Activated T-cell treated with anti-CD3 and anti-CD28 coated beads, Interleukin-2, amount 50 U/mL, for 4 hours (primary cell): Measurements from ENCODE around the gene JPH3. TPM values are rescaled to one million over a fixed set of nuclear protein-coding genes. Genes with fewer than 3 reads are reported as not detected.

Experiments used
- ATAC-seq, 2 donors: fragments of 200-7000 bp; cut with Tn5 transposase; one replicate each; pipeline ENCODE4 v1.10.0; 2021
- DNase-seq: peaks from one replicate; pipeline ENCODE4 v3.0.0-alpha.2; 2020
- H3K27me3 Mint-ChIP-seq: one replicate; pipeline ENCODE4 v1.8.0; 2021; ENCODE audit warnings: low read depth, mixed read lengths
- H3K36me3 Mint-ChIP-seq: one replicate; pipeline ENCODE4 v1.8.0; 2022; ENCODE audit warnings: mixed read lengths; ENCODE audit not compliant: insufficient read depth
- H3K4me1 Mint-ChIP-seq: one replicate; pipeline ENCODE4 v1.8.0; 2021; ENCODE audit warnings: low read depth, mixed read lengths
- H3K4me3 Mint-ChIP-seq: one replicate; pipeline ENCODE4 v1.8.0; 2021; ENCODE audit warnings: mild to moderate bottlenecking, moderate library complexity, mixed read lengths
- H3K9me3 Mint-ChIP-seq: one replicate; pipeline ENCODE4 v1.8.0; 2021; ENCODE audit warnings: mixed read lengths
- total RNA-seq, 3 donors: library from RNA; stranded (reverse); gene quantifications; one replicate each; pipeline ENCODE4 v1.2.1, GENCODE V29; 2021

The JPH3 gene
- total RNA-seq = not detected

- DNase-seq = no peak
These were observed at the start of gene JPH3 for GRCh38 chr16:87602001-87602775. Gene JPH3, plus strand, starts transcription at chr16:87602508. Its CDS starts 639 bp downstream, at chr16:87603147.

DNA sequence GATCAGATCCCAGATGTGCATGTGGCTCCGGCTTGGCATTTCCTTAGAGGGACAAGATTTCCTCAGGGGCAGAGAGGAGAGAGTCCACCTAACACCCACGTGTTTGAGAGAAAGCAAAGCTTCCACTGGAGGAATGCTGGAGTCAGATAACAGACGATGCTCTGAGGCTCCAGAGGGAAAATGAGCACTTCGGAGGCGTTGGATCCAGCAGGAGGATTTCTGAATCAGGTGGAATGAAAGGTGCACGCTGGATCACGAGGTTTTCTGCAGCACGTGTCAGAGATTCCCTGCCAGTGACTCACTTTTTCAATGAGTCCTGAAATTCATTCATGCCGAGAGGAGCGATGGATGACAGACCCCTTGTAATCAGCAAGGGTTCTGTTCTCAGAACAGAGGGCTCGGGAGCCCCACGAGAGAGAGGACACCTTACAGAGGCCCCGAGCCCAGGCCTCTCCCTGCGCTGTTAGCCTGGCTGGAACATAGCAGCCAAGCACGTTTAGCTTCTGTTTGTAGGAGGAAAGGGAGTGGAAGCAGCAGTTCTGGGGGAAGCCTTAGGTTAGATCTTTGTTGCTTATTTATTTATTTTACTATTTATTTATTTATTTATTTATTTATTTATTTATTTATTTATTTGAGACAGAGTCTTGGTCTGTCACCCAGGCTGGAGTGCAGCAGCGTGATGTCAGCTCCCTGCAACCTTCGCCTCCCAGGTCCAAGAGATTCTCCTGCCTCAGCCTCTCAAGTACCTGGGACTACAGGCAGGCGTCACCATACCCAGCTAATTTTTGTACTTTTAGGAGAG, 49.3 kb upstream of the JPH3 start:
- no peaks in the 10 kb centered on the region for H3K9me3 Mint-ChIP-seq
- DNase-seq = no peak
- H3K4me1 Mint-ChIP-seq = peaks cover 5% of the 10 kb centered on the region
- H3K4me3 Mint-ChIP-seq = no peak overlapping the region
- ATAC-seq = no peak
- peaks cover 15% of the 10 kb centered on the region for H3K27me3 Mint-ChIP-seq
- H3K36me3 Mint-ChIP-seq = no peaks in the 10 kb centered on the region

More at GRCh38 chr16:87602001-87602775, at the start of gene JPH3:
- Mint-ChIP-seq H3K9me3 (peaks cover 6% of the 10 kb centered on the region), H3K4me1 (peaks cover 15% of the 10 kb centered on the region), H3K36me3 (no peaks in the 10 kb centered on the region), H3K27me3 (peaks cover 68% of the 10 kb centered on the region), H3K4me3 (peak within 1 kb of the TSS; percentile 69)
- ATAC-seq = no peak

GRCh38 chr16:87554754-87555427, 47.4 kb upstream of the JPH3 start:
- Mint-ChIP-seq H3K9me3 (no peaks in the 10 kb centered on the region), H3K36me3 (no peaks in the 10 kb centered on the region), H3K4me3 (no peak overlapping the region), H3K27me3 (peaks cover 9% of the 10 kb centered on the region), H3K4me1 (peaks cover 2% of the 10 kb centered on the region)
- DNase-seq = no peak
- ATAC-seq = no peak

DNA sequence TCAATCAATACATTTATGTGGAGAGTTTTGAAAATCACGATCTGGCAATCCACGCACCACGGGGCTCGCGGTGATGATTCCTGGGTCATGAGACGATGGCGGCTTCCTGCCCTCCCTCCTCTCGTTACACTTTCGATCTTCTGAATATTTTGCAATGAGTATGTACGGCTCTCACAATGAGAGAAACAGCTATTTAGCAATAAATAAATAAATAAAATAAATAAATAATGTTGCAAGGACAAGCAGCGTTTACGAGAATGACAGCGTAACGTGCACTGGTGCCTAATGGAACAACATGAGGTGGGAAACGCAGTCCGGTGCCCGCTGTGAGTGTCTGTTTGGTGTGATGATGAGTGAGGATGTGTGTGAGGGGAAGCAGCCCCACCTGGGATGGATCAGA, 46.7 kb upstream of the JPH3 start:
- no peaks in the 10 kb centered on the region for H3K9me3 Mint-ChIP-seq
- no peaks in the 10 kb centered on the region for H3K4me1 Mint-ChIP-seq
- H3K27me3 Mint-ChIP-seq = peaks cover 9% of the 10 kb centered on the region
- H3K36me3 Mint-ChIP-seq = no peaks in the 10 kb centered on the region
- ATAC-seq (no peak), DNase-seq (no peak)
- no peak overlapping the region for H3K4me3 Mint-ChIP-seq

DNA sequence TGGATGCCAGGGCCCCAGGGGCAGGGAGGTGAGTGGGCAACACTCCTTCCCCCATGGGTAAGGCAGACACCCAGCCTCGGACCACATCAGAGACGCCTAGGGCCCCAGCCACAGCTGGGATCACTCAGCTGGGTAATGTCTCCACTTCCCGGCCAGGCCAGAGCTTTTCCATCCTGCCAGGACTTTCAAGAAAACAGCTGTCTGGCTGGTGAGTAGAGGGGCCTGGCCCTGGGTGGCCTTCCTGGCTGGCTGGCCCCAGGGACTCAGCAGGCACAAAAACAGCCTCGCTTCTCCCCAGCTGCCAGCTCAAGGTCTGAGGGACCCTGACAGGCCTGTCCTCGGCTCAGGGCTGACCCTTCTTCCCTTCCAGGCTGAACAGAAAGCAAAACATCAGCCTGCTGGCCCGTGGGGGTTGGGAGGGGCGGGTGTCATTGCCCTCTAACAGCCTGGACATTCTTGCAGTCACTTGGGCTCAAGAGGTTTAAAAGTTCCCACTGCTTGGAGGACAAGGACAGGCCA, 45.3 kb upstream of the JPH3 start:
- H3K36me3 Mint-ChIP-seq = no peaks in the 10 kb centered on the region
- no peak overlapping the region for H3K4me3 Mint-ChIP-seq
- ATAC-seq (no peak), DNase-seq (no peak)
- H3K4me1 Mint-ChIP-seq = no peaks in the 10 kb centered on the region
- H3K9me3 Mint-ChIP-seq = no peaks in the 10 kb centered on the region
- peaks cover 9% of the 10 kb centered on the region for H3K27me3 Mint-ChIP-seq

GRCh38 chr16:87558682-87559081, 43.6 kb upstream of the JPH3 start:
- DNase-seq (no peak), ATAC-seq (no peak)
- Mint-ChIP-seq H3K36me3 (no peaks in the 10 kb centered on the region), H3K27me3 (peaks cover 9% of the 10 kb centered on the region), H3K4me3 (no peak overlapping the region), H3K4me1 (no peaks in the 10 kb centered on the region), H3K9me3 (no peaks in the 10 kb centered on the region)

DNA sequence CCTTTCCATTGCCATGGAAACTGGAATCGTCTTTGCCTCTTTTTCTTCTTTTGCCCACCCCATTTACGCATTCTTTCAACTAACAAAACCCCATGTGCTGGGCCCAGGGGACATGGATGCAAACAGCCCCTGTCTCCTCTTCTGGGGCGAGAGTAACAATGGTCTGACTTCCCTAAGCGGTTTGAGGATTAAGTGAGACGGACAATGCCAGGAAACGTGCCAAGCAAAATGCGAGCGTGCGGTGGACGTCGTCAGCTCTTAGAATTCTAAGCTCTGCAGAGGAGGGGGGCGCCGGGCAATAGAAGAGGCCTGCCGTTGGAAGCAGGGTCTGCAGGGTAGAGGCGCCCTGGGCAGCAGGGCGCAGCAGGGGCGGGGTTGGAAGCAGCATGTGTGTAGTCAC, 42.4 kb upstream of the JPH3 start:
- no peak for ATAC-seq
- H3K4me1 Mint-ChIP-seq = no peaks in the 10 kb centered on the region
- peaks cover 7% of the 10 kb centered on the region for H3K27me3 Mint-ChIP-seq

DNA sequence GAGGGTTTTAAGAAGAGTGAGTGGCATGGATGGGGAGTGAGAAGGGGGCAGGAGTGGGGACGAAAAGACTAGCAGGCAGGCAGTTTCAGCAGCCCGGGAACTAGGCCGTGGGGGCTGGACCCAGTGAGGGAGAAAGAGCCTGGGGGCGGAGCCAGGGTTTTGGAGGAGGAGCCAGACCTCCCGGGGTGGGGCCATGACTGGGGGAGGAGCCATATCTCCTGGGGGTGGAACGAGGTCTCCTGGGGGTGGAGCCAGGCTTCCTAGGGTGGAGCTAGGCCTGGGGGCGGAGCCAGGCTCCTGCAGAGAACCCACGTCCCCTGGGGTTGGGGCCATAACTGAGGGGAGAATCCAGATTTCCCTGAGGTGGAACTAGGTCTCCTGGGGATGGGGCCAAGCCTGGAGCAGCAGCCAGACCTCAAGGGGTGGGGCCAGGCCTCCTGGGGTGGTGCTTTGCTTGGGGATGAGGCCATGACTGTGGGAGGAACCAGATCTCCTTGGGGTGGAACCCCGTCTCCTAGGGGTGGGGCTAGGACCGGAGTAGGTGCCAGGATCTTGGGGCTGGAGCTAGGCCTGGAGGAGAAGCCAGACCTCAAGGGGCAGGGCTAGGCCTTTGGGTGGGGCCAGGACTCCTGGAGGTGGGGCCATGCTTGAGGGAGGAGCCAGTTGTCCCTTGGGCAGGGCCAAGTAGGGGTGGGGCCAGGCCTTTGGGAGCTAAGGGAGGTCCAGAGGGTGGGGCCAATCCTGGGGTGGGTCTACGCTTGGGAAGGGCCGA, 41.7 kb upstream of the JPH3 start:
- Mint-ChIP-seq H3K9me3 (no peaks in the 10 kb centered on the region), H3K4me1 (no peaks in the 10 kb centered on the region), H3K4me3 (no peak overlapping the region), H3K36me3 (no peaks in the 10 kb centered on the region), H3K27me3 (peaks cover 7% of the 10 kb centered on the region)
- DNase-seq (no peak), ATAC-seq (peak; percentile 71 to 73)

More for the DNA sequence above, 42.4 kb upstream of the JPH3 start:
- no peak overlapping the region for H3K4me3 Mint-ChIP-seq
- no peaks in the 10 kb centered on the region for H3K9me3 Mint-ChIP-seq
- no peaks in the 10 kb centered on the region for H3K36me3 Mint-ChIP-seq
- no peak for DNase-seq

DNA sequence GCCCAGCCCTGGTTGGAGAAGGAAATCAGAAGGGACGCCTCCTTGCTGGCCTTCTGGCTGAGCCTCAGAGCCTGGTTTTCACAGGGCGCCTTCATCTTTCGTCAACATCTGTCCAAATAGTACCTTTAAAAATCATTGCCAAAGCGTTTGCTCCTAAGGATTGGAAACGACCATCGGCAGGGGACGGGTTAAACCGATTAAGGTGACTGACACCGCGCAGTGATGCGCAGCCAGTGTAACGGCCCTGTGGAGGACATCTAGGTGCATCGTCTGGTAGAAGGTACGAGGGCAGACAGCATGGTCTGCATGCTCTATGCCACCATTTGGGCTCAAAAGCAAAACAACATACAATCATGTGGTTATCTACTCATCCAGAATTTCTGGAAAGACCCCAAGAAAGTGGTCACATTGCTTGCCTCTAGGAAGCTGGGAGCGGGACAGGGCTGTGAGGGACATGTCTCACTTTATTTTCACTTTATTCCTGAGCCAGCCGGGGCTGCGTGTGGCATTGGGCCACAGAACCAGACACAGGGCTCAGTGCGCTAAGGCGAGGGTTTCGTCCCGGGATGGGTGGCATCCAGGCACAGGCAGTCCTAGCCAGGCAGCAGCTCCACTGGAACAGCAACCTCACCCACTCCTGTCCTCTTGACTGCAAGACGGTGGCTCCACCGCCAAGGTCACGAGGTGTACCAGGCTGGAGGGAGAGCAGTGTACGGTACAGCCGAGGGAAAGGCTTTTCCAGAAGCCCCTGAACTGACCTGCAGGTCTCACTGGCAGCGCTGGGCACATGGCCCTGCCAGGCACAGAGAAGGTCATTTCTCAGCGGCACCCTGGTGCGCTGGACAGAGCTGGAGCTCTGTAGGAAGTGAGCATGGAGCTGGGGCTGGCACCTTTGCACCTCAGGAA, 40.9 kb upstream of the JPH3 start:
- Mint-ChIP-seq H3K36me3 (no peaks in the 10 kb centered on the region), H3K9me3 (no peaks in the 10 kb centered on the region), H3K4me1 (no peaks in the 10 kb centered on the region), H3K27me3 (peaks cover 7% of the 10 kb centered on the region), H3K4me3 (no peak overlapping the region)
- no peak for ATAC-seq
- DNase-seq = no peak

- H3K9me3 Mint-ChIP-seq = no peaks in the 10 kb centered on the region
- no peak overlapping the region for H3K4me3 Mint-ChIP-seq
- peaks cover 7% of the 10 kb centered on the region for H3K27me3 Mint-ChIP-seq
- no peaks in the 10 kb centered on the region for H3K4me1 Mint-ChIP-seq
- no peak for ATAC-seq
- no peaks in the 10 kb centered on the region for H3K36me3 Mint-ChIP-seq
- DNase-seq = no peak
These were observed 40.1 kb upstream of the JPH3 start for GRCh38 chr16:87562201-87562600.

DNA sequence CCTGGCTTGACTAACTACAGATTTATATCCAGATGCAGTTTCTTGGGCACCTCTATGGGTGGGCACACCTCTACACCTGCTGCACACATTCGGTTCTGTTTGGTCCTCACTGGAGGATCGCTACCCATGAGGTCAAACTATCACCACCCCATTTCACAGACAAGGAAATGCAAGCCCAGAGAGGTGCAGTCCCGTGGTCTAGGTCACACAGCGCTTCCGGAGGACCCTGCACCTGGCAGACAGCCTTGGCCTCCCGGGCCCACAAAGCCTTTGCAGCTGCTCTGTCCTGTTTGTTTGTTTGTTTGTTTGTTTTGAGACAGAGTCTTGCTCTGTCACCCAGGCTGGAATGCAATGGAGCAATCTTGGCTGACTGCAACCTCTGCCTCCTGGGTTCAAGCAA, 39.3 kb upstream of the JPH3 start:
- DNase-seq (no peak), ATAC-seq (no peak)
- no peaks in the 10 kb centered on the region for H3K9me3 Mint-ChIP-seq
- H3K4me3 Mint-ChIP-seq = no peak overlapping the region
- peaks cover 3% of the 10 kb centered on the region for H3K27me3 Mint-ChIP-seq
- no peaks in the 10 kb centered on the region for H3K36me3 Mint-ChIP-seq
- H3K4me1 Mint-ChIP-seq = no peaks in the 10 kb centered on the region

DNA sequence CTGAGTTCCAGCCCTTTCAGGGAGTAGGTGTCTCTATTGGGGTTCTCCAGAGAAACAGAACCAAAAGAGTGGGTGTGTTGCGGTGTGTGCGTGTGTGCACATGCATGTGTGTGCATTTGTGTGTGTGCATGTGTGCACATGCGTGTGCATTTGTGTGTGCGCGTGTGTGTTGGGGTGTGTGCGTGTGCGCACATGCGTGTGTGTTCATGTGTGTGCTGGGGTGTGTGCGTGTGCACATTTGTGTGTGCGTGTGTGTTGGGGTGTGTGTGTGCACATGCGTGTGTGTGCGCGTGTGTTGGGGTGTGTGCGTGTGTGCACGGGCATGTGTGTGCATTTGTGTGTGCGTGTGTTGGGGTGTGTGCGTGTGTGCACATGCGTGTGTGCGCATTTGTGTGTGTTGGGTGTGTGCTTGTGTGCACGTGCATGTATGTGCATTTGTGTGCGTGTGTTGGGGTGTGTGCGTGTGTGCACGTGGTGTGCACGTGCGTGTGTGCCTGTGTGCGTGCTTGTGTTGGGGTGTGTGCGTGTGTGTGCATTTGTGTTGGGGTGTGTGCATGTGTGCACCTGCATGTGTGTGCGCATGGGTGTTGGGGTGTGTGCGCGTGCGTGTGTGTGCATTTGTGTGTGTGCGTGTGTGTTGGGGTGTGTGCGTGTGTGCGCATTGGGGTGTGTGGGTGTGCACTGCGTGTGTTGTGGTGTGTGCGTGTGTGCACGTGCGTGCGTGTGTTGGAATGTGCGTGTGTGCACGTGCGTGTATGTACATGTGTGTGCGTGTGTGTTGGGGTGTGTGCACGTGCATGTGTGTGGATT, 38.4 kb upstream of the JPH3 start:
- Mint-ChIP-seq H3K4me1 (no peaks in the 10 kb centered on the region), H3K4me3 (no peak overlapping the region), H3K36me3 (no peaks in the 10 kb centered on the region), H3K27me3 (peaks cover 3% of the 10 kb centered on the region), H3K9me3 (no peaks in the 10 kb centered on the region)
- ATAC-seq (no peak), DNase-seq (no peak)

DNA sequence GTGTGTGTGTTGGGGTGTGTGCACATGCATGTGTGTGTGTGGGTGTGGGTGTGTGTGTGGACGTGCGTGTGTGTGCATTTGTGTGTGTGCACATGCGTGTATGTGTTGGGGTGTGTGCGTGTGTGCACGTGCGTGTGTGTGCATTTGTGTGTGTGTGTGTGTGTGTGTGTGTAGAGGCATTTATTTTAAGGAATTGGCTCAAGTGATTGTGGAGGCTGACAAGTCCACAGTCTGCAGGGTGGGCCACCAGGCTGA, 37.9 kb upstream of the JPH3 start:
- Mint-ChIP-seq H3K27me3 (peaks cover 3% of the 10 kb centered on the region), H3K9me3 (no peaks in the 10 kb centered on the region), H3K4me3 (no peak overlapping the region), H3K36me3 (no peaks in the 10 kb centered on the region), H3K4me1 (no peaks in the 10 kb centered on the region)
- DNase-seq (no peak), ATAC-seq (no peak)
